Posterior cingulate gyrus (tissue), 11 donors: ENCODE measurements around the gene CLN6.
A peak's percentile ranks its signal among the peaks of the same experiment; 100 is the strongest.

ENCODE experiments used
- DNase-seq, 10 donors: peaks; one replicate each; pipeline versions ENCODE4 v3.0.0 to v3.0.0-alpha.2; 2020 to 2021; ENCODE audit warnings: mixed read lengths in 3 of 10
- intact Hi-C: fragments of 100-400 bp; cut with DNase I; formaldehyde crosslinking; loops from one replicate; pipeline ENCODE4 v1.15.1; 2023

The CLN6 gene

DNA sequence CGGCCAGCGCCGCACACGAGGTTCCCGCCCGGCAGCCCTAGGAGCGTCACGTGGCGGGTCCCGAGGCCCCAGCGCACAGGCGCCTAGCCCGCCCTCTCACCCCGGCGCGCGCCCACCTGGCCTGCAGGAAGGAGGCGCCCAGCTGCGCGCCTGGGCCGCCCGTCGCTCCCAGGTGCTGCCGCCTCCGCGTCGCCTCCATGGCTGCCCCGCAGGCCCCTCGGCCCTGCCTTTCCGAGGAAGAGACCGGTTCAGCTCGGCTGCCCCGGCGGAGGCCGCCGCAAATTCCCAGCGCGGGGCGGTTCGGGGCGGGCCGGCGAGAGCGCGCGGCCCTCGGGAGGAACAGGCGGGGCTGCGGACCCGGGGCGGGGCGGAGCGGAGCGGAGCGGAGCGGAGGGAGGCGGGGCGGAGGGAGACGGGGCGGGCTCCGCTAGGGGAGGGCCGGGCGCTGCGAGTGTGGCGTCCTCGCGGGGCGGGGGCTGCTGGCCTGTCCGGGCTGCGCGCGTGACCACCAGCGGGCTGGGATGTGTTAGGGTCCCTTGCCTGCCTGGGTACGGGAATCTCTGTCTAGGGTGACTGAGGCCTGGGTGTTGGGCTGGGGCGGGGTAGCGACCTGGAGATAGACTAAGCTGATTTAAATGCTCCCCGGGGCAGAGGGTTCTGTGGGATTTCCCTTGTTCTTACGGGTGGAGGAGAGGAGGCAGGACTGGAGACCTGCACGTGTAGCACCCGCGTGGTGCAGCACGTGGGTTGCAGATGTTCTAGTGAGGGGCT is at the start of gene CLN6:
TSS of gene CLN6 (minus strand) at position 343 of the 771 bp plus-strand sequence. CDS start at position 199, 144 bp downstream.
- intact Hi-C loops, result no loop called here
- peak; percentile 66 to 97 (median 82) for DNase-seq

DNA sequence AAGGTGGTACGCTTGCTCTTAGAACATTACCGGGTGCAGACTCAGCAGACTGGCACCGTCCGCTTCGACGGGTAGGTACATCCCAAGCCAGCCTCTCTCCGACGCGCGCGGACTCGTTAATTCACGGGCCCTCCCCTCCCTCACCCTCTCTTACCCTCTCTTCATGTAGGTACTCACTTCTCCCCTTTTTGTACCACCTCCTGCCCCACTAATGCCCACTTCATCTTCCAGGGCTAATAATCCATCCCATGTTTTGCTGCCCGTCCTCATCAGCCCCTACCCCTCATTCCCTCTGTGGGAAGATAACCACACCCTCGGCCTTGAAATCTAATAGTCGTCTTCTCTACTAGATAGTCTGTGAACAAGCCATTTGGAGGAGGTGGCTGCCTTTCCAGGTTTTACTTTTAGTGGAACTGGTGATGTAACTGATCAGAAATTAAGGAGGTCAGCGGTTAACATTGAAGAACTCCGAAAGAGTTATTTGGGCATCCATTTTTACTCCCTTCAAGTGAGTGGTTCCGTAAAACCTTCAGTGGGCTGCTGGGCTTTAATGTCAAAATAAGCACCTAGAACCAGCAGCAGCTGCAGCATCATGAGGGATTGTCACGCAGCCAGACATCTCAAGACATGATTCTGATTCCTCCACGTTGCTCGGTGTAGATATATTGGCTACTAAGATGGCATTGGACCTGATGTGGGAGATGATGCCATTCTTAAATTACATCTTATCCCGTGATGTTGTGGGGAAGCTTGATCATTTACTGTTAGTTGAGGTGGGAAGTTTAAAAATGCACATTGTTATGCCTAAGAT is 49.3 kb upstream of the CLN6 start:
- intact Hi-C loops, result no loop called here
- no peak for DNase-seq

DNA sequence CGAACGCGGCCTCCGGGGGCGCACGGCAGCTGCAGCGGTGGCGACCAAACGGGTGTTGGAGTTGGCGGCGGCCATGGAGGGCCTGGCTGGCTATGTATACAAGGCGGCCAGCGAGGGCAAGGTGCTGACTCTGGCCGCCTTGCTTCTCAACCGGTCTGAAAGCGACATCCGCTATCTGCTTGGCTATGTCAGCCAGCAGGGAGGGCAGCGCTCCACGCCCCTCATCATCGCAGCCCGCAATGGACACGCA is 48.7 kb upstream of the CLN6 start:
- intact Hi-C loops, result no loop called here
- DNase-seq, result peak in 3 of 10 donors; percentile 41 to 57 (median 42)

DNA sequence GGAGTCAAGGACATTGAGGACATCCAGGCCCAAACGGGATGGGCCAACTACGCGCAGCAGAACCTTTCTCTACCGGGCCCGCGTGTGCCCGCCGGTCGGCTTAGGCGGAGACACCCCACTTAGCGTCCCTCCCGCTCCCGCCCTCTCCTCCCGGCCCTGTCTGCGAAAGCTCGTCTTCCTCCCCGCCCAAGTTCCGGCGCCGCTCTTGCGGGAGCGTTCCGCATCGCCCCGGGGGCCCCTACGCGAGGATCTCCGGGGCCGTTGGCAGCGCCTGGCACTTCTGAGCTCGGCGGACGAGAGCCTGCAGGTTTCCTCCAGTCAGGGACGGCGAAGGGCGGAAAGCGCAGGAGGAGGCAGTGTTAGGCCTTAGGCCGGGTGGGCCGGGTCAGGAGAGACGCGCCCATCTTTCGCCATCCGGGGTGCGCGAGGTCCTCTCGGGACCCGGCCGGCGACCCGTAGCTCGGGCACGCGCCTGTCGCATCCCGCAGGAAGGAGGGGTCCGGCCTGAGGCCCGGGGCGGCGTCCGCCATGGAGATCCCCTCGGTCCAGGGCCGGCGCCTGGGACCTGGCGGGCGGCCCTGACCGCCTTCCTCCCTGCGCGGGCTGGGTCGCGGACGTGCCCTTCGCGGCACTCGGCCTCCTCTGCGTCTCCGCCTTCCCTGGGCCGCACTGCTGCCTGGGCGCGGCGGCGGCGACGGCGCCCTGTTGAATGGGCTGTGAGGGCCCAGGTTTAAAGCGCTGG is 48.2 kb upstream of the CLN6 start, which contains the start of gene FEM1B:
TSS of gene FEM1B (plus strand) at position 143 of the 742 bp plus-strand sequence. CDS start 673 bp downstream, outside the sequence.
- peak; percentile 84 to 98 (median 90) for DNase-seq
- intact Hi-C loops, result loop anchor here (1.0 kb wide), 1 partner anchor 20 kb away; no protein-coding TSS in a partner anchor

DNA sequence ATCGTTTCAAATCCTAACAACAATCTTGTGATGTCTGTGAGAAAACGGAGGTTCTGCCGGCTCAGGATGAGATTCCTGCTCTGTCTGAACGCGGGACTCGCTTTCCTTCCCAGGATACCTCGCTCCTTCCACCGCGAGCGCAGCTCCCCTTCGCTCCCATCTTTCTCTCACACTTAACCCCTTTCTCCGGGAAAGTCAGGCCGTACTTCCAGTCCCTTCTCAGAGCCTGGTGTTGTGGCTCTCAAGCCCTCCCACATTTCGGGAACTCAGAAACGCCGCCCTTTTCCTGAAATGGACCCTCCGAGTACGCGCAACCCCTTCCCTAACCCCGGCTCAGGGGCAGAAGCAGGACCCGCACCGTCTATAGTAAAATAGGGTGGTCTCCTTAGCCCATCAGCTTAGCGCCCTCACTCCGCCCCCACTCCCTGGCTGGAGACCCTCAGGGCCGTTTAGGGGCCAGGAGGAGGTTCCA is 47.6 kb upstream of the CLN6 start:
- intact Hi-C loops, result loop anchor here (1.0 kb wide), 1 partner anchor 20 kb away; no protein-coding TSS in a partner anchor
- DNase-seq, result peak; percentile 45 to 93 (median 60)

DNA sequence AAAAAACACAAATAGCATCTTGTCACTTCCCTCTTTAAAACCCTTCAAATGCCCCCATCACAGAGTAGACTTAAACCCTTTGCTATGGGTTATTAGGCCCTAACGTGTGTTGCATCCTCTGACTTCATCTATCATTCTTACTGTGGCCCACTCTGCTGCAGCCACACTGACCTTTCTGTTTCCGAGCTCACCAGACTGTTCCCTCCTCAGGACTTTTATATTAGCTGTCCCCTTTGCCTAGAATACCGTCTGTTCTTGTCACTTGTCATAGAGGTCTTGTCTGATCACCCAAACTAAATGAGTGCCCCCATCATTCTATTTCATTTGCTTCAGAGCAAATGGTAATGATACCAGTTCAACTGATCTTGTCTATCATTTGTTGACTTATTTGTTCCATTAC is 47.1 kb upstream of the CLN6 start:
- no peak for DNase-seq
- intact Hi-C loops, result loop anchor here (1.0 kb wide), 1 partner anchor 19 kb away; no protein-coding TSS in a partner anchor

DNA sequence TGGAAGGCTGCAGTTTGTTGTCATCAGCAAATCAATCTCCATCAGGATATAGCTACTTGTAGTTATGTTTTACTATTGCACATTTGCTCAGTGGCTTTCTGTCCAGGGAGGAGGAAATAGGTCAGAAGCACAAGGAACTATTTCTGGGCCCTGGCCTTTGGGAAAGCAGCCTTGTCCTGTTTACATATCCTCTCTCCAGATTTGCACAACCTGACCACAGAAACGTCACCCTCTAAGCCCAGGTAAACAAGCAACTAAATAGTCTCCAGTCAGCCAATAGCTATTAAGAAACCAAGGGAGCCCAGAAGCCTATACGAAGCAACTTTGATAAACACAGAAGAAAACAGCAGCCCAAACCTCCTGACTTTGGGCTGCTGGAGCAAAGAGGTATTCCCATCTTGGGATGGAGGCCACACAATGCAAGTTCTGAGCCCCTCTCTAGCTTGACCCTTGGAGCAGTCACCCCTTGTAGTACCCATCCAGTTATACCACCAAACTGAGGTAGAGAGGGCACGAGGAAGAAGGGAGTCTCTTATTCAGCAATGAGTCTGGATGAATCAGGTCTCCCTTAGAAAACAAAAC is 45.7 kb upstream of the CLN6 start:
- no peak for DNase-seq
- intact Hi-C loops, result no loop called here

DNA sequence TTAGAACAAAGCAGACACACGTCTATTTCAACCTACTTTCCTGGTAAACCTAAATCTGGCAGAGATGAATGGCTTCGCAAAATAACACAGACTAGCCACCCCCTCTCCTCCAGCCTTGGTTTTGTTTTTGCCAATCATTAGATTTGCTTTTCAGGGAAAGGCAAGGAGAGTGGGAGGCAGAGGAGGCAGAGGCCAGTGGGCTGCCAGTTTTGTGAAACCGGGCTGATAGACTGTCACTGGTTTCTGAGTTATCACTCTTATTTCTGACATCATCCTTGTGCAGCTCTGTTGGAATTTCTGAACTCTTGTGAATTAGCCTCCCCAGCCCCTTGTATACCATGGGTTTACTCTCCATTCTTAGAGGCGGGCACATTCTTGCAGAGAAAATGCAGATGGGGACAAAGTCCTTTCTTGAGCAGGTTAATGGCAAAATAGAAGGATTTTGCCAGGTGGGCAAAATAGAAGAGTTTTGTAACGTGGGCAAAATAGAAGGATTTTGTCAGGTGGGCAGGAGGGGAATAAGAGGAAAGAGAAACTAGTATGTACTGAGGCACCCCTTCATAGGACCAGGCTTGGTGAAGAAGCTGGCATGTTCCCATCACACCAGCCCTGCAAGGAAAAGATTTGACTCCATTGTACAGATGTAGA is 44.8 kb upstream of the CLN6 start:
- intact Hi-C loops, result no loop called here
- DNase-seq, result no peak

DNA sequence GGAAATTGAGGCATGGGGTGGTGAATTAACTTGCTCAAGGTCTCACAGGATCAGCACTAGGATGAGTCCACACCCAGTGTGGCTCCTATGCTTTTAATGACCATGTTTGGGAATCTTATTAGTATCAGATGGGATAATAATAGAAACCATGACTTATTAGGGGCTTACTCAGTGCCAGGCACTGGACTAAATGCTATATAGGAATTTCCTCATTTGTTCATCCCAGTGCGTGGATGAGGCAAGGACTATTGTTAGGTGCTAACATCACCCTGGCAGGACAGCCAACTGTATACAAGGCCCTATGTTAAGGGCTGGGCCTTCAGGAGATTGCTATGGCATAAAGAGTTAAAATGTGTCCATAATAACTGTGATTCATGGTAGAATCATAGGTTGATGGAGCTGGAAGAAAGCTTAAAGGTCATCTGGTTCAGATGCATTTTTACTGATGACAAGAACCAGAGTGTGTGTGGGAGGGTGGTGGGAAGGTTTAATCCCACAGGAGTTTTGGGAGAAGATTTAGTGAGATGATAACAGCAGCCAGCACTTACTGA is 43.3 kb upstream of the CLN6 start:
- no peak for DNase-seq
- intact Hi-C loops, result no loop called here

DNA sequence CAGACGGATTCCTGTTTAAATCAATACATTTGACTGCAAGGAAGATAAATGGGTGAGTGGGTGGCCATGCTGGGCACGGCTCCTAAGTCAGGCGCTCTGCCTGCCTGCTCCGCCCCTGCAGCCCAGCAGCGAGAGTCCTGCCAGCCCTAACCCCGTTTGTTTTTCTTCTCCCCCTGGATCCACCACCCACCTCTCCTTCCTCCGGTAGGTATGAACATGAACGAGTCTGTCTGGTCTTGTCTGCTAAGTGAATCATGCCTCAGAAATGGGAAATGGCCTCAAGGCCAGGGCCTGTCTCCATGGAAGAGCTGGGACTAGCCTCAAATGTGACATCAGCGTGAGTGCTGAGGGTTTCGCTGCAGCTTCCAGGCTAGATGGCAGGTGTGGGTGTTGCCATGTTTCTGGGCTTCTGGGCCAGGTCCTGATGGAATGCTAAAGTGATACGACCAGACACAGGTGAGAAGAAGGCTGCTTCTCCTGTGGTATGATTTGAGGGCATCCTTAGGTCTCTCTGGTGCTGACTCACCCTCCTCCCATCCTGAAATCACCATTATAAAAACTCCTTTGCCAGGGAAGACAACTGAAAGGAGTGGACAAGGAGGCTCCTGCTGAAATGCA is 42.4 kb upstream of the CLN6 start:
- intact Hi-C loops, result no loop called here
- DNase-seq, result peak in 9 of 10 donors; percentile 40 to 93 (median 52)

DNA sequence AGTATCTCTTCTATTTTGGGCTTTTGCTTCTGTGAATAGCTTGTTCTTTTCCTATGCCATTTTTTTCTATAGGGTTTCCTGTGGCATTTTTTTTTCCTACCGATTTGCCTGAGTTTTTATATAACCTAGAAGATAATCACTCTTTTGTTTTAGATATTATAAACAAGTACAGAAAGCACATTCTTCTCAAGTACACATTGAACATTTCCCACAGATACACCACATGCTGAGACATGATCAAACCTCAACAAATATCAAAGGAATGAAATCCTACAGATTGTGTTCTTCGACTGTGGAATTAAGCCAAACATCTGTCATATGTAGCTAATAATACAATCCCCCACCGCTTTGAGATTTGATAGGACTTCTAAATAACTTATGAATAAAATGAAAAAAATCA is 38.9 kb upstream of the CLN6 start:
- DNase-seq, result no peak
- intact Hi-C loops, result no loop called here

DNA sequence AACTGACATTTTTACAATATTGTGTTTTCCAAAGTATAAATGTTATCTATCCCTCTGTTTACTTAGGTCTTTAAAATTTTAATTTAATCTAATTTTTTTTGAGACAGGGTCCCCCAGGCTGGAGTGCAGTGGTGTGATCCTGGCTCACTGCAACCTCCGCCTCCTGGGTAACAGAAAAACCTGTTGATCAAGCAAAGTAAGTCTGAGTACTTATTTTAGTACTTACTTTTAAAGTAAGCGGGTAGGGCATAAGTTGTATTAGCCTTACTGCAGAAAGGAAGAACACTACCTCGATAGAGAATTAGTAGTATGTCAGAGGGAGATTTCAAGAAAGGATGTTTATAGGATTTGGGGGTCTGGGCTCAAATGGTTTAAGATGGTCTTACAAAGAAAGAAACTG is 36.1 kb upstream of the CLN6 start:
- intact Hi-C loops, result no loop called here
- DNase-seq, result no peak

DNA sequence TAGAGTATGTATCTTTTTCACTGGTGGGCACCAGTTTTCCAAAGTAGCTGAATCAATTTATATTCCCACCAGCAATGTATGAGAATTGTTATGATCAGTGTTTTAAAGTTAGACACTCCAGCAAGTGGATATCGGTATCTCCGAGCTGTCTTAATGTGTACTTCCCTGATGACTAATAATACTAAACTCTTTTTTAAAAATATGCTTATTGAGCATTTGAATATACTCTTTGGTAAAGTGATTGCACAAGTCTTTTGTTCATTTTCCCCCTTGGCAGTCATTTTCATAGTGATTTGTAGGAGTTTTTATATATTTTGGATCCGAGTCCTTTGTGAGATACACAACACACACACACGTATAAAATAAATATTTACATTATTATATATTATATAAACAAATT is 35.6 kb upstream of the CLN6 start:
- intact Hi-C loops, result no loop called here
- DNase-seq, result no peak

DNA sequence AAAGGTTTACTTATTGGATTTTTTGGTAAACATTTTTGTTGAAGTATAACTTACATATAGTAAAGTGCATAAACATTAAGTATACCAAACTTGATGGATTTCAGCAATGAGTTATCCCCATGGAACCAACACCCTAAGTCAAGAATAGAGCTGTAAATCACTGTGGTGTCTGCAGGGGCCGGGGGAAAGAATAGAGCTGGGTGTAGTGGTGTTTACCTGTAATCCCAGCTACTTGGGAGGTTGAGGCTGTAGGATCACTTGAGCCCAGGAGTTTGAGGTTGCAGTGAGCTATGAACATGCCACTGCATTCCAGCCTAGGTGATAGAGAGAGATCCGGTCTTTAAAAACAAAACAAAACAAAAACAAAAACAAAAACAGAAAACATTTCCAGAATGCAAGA is 34.8 kb upstream of the CLN6 start:
- no peak for DNase-seq
- intact Hi-C loops, result no loop called here

DNA sequence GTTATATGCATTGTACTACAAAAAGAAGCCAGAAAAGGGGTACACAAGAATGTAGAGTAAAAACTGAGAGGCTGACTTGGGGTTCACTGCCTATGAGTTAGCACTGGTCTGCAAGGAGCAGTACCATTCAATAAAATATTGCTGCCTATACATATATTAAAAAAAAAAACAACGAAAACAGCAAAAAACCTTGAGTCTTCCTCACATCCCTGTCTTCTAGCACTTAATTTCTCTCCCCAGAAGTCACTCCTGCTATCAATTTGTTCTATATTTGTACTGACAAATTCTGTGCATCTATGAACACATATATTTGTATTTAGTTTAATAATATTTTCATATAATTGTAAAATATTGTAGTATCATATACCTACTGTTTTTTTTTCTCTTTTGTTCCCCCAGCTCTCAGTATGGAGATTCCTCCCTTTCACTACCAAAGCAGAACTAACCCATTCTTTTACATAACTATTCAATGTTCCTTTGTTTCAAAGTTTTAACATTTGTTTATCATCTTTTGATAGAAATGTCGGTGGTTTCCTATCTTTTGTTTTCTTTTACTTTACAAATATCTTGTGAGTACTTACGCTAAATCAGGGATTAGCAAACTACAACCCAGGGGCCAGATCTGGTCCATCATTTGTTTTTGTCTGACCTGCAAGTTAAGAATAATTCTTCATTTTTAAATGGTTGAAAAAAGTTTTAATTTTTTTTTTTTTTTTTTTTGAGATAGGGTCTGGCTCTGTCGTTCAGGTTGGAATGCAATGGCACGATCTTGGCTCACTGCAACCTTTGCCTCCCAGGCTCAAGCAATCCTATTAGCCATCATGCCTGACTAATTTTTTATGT is 33.2 kb upstream of the CLN6 start:
- DNase-seq, result no peak
- intact Hi-C loops, result no loop called here

DNA sequence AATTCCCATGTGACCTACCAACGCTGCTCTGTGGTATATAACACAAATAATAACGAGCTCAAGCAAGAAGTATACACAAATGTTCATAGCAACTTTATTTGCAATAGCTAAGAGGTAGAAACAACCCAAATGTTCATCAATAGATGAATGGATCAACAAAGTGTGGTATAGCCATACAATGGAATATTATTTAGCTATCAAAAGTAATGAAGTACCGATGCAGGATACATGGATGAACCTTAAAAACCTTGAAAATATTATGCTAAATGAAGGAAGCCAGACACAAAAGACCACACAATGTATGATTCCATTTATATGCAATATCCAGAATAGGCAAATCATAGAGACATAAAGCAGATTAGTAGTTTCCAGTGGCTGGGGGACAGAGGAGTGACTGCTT is 32.5 kb upstream of the CLN6 start:
- DNase-seq, result no peak
- intact Hi-C loops, result no loop called here

DNA sequence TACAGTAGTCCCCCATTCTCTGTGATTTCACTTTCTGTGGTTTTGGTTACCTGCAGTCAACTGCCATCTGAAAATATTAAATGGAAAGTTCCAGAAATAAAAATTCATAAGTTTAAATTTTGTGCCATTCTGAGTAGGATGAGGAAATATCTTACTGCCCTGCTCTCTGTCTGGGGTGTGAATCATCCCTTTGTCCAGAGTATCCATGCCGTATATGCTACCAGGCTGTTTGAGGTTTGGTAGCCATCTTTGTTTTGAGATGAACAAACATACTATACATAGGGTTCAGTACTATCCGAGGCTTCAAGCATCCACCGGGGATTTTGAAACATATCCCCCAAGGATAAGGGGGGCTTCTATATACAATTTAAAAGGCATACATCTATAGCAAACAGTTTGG is 31.7 kb upstream of the CLN6 start:
- intact Hi-C loops, result no loop called here
- DNase-seq, result no peak

DNA sequence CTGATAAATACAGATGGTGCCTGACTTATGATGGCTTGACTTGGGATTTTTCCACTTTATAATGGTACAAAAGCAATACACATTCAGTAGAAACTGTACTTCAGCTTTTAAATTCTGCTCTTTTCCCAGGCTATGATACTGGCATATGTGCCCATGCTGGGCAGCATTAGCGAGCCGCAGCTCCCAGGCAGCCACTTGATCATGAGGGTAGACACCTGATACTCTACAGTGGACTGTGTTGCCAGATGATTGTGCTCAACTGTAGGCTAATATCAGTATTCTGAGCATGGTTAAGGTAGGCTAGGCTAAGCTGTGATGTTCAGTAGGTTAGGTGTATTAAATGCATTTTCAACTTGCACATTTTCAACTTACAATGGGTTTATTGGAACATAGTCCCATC is 30.4 kb upstream of the CLN6 start:
- no peak for DNase-seq
- intact Hi-C loops, result no loop called here
